RWPE2 (cell line): Measurements from ENCODE around the gene DPM2.

Source experiments
- ATAC-seq: fragments of 200-7000 bp; cut with Tn5 transposase; 3 replicates; pipeline ENCODE4 v1.9.1; 2021; ENCODE audit warnings: low read depth
- DNase-seq: peaks from one replicate; pipeline ENCODE4 v3.0.0-alpha.2; 2020; ENCODE audit warnings: low spot score
- H3K27ac ChIP-seq: fragments of 450-650 bp; 2 replicates; pipeline ENCODE4 v1.5.1; 2017; ENCODE audit warnings: mild to moderate bottlenecking; ENCODE audit not compliant: poor library complexity, severe bottlenecking
- H3K27me3 ChIP-seq: fragments of 250-450 bp; sonication (Bioruptor Pico); 2 replicates; pipeline ENCODE4 v1.5.1; 2021; ENCODE audit warnings: mild to moderate bottlenecking, moderate library complexity; ENCODE audit not compliant: insufficient read depth, poor library complexity, severe bottlenecking
- H3K36me3 ChIP-seq: fragments of 250-450 bp; sonication (Bioruptor Pico); 2 replicates; pipeline ENCODE4 v1.5.1; 2020; ENCODE audit warnings: low read depth, mild to moderate bottlenecking, moderate library complexity
- H3K4me1 ChIP-seq: fragments of 250-450 bp; sonication (Bioruptor Pico); 2 replicates; pipeline ENCODE4 v1.5.1; 2021; ENCODE audit warnings: mild to moderate bottlenecking, moderate library complexity; ENCODE audit not compliant: insufficient read depth, poor library complexity, severe bottlenecking
- H3K4me3 ChIP-seq: fragments of 250-450 bp; sonication (Bioruptor Pico); 2 replicates; pipeline ENCODE4 v1.5.1; 2021; ENCODE audit warnings: mild to moderate bottlenecking, moderate library complexity; ENCODE audit not compliant: severe bottlenecking
- H3K9me3 ChIP-seq: fragments of 250-450 bp; sonication (Bioruptor Pico); 2 replicates; pipeline ENCODE4 v1.5.1; 2021; ENCODE audit warnings: mild to moderate bottlenecking, moderate library complexity; ENCODE audit not compliant: severe bottlenecking
- TF ChIP-seq, protein P1 (sequence below): fragments of 450-650 bp; IDR thresholded peaks from one replicate; pipeline ENCODE4 v1.5.1; 2017; ENCODE audit warnings: mild to moderate bottlenecking, moderate library complexity; ENCODE audit not compliant: poor library complexity, severe bottlenecking

DPM2 gene, protein sequence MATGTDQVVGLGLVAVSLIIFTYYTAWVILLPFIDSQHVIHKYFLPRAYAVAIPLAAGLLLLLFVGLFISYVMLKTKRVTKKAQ

DNA sequence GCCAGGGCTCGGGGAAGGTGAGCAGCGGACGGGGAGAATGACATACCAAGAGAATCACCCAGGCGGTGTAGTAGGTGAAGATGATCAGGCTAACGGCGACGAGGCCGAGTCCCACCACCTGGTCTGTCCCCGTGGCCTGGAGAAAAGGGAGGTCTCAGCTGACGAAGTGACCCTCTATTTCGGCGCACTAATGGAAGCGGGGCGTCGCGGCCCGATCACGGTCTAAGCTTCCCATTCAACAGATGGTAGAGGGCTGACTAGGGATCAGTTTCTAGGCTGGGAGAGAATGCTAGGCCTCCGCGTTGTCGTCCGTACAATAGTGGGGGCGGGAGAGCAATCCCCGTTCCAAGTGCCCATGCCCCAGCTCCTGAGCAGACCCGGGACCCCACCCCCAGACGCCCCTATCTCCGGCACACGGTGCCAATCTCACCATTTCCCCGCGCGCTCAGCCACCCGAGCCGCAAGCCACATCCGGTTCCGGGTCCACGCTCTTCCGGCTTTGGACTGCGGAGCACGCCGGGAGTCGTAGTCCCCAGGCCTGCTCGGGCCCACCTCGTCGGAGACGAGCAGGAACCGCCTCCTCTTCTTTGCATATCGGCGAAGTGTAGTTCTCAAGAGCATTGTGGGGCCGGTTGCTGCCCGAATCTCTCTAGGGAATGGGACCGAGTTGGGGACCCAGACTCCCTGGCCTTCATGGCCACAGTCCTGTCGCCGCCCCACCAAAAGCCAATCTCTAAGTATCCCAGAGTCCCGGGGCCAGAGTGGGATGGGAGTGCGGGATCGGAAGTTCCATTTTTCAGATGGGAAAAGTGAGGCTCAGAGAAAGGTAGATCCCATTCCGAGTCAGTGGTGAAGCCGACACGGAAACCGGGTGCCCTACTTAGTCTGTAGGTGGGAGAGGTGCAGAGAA, at the start of gene DPM2:
TSS of gene DPM2 (minus strand) at position 467 of the 910 bp plus-strand sequence. CDS start at position 433, 34 bp downstream.
- H3K27ac ChIP-seq = peak within 1 kb of the TSS; percentile 22
- ATAC-seq = peak; percentile 92

DNA sequence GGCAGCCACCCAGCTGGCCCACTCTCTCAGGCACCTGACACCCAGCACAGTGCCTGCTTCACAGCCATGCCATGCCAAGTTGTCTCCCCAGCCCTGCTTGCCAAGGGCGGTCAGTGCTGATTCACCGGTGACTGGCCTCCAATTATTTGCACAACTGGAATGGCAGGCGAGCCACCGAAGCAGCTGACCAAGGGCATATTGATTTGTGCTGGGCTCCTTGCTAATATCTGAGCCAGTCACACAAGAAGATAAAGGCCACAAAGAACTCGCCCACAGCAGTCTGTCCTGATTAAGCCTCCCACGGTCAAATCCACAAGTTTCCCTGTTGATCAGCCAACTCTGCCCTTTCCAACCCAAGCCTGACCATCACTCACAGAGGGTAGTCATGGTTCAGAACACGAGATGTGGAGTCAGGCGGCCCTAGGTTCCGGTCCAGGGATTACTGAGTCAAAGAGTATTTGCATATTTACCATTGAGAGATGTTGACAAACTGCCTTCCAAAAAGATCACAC, 49.5 kb upstream of the DPM2 start:
- TF ChIP-seq, protein P1, sequence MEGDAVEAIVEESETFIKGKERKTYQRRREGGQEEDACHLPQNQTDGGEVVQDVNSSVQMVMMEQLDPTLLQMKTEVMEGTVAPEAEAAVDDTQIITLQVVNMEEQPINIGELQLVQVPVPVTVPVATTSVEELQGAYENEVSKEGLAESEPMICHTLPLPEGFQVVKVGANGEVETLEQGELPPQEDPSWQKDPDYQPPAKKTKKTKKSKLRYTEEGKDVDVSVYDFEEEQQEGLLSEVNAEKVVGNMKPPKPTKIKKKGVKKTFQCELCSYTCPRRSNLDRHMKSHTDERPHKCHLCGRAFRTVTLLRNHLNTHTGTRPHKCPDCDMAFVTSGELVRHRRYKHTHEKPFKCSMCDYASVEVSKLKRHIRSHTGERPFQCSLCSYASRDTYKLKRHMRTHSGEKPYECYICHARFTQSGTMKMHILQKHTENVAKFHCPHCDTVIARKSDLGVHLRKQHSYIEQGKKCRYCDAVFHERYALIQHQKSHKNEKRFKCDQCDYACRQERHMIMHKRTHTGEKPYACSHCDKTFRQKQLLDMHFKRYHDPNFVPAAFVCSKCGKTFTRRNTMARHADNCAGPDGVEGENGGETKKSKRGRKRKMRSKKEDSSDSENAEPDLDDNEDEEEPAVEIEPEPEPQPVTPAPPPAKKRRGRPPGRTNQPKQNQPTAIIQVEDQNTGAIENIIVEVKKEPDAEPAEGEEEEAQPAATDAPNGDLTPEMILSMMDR = no peak
- Histone ChIP-seq H3K27me3 (no peaks in the 10 kb centered on the region), H3K9me3 (no peaks in the 10 kb centered on the region), H3K4me3 (no peak overlapping the region), H3K36me3 (no peaks in the 10 kb centered on the region), H3K4me1 (no peaks in the 10 kb centered on the region), H3K27ac (no peak overlapping the region)
- ATAC-seq = peak; percentile 85
- DNase-seq = no peak

More for the DNA sequence above, at the start of gene DPM2:
- H3K4me3 ChIP-seq = peak within 1 kb of the TSS; percentile 62
- H3K9me3 ChIP-seq = no peaks in the 10 kb centered on the region
- H3K27me3 ChIP-seq = no peaks in the 10 kb centered on the region
- TF ChIP-seq, protein P1 = no peak
- H3K36me3 ChIP-seq = no peaks in the 10 kb centered on the region
- DNase-seq = no peak
- H3K4me1 ChIP-seq = peaks cover 6% of the 10 kb centered on the region

DNA sequence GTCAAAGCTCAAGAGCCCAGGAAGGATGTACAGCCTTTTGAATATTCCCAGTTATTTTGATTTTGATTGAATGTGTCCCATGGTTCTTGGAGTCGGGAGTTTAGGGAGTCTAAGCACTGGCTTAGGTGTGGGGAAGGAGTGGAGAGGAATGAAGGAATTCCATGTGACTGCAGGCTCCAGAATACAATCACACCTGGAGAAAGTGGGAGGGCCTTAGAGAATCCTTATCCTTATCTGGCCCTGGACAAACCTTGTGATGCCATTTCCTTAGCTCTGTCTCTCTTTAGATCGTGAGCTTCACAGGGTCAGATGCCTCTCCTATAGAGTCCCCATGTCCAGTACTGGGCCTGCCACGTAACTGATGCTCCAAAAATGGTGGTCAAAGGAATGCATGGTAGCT, 47.4 kb upstream of the DPM2 start:
- H3K4me3 ChIP-seq = no peak overlapping the region
- no peak for ATAC-seq
- TF ChIP-seq, protein P1 = no peak

DNA sequence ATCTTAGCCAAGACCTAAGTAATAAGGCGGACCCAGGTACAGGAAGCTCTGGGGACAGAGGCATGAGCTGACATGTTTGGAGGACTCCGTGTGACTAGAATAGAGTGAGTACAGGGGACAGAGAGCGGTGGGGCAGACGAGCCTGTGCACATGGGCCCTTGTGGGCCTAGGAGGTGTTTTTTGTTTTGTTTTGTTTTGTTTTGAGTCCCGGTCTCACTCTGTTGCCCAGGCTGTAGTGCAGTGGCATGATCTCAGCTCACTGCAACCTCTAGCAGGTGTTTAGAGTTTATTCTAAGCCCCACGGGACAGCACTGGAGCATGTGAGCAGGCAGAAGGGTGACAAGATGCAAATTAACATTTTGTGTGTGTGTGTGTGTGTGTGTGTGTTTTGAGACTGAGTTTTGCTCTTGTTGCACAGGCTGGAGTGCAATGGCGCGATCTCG, 46.2 kb upstream of the DPM2 start:
- ATAC-seq = no peak

More for the DNA sequence above, 47.4 kb upstream of the DPM2 start:
- H3K27ac ChIP-seq = no peak overlapping the region
- no peaks in the 10 kb centered on the region for H3K27me3 ChIP-seq
- no peaks in the 10 kb centered on the region for H3K4me1 ChIP-seq
- H3K36me3 ChIP-seq = no peaks in the 10 kb centered on the region
- no peaks in the 10 kb centered on the region for H3K9me3 ChIP-seq
- DNase-seq = no peak

More for the DNA sequence above, 46.2 kb upstream of the DPM2 start:
- no peak overlapping the region for H3K4me3 ChIP-seq
- no peak overlapping the region for H3K27ac ChIP-seq
- TF ChIP-seq, protein P1 = no peak
- no peaks in the 10 kb centered on the region for H3K27me3 ChIP-seq
- H3K36me3 ChIP-seq = no peaks in the 10 kb centered on the region
- no peaks in the 10 kb centered on the region for H3K4me1 ChIP-seq
- no peak for DNase-seq
- no peaks in the 10 kb centered on the region for H3K9me3 ChIP-seq
